Activated B cell treated with CpG ODN at 0.5 μM for 24 hours (primary cell): ENCODE results near the gene AP1AR. TPM values are rescaled to one million over a fixed set of nuclear protein-coding genes. Genes with fewer than 3 reads are reported as not detected.

Experiments used
- ATAC-seq: fragments of 200-7000 bp; cut with Tn5 transposase; one replicate; pipeline ENCODE4 v1.10.0; 2021; ENCODE audit warnings: low read depth, mild to moderate bottlenecking, moderate library complexity
- CTCF ChIA-PET: fragments of 350-600 bp; sonication (Branson Sonifier 250); formaldehyde crosslinking; loops from one replicate; lab custom pipeline; 2021; ENCODE audit warnings: antibody characterized with exemption; lab: Charles Lee
- POLR2A ChIA-PET: fragments of 350-600 bp; sonication (Branson Sonifier 250); formaldehyde crosslinking; loops from one replicate; lab custom pipeline; 2021; ENCODE audit warnings: antibody characterized with exemption; lab: Charles Lee
- DNase-seq: peaks from one replicate; pipeline ENCODE4 v3.0.0; 2022
- H3K27ac Mint-ChIP-seq: one replicate; pipeline ENCODE4 v1.8.0; 2020; ENCODE audit warnings: mixed read lengths
- H3K27me3 Mint-ChIP-seq: one replicate; pipeline ENCODE4 v1.8.0; 2021; ENCODE audit warnings: mixed read lengths
- H3K36me3 Mint-ChIP-seq: one replicate; pipeline ENCODE4 v1.8.0; 2021; ENCODE audit warnings: low read depth, mixed read lengths
- H3K4me1 Mint-ChIP-seq: one replicate; pipeline ENCODE4 v1.8.0; 2021; ENCODE audit warnings: mixed read lengths
- H3K4me3 Mint-ChIP-seq: one replicate; pipeline ENCODE4 v1.8.0; 2020; ENCODE audit warnings: mild to moderate bottlenecking, mixed read lengths
- H3K9me3 Mint-ChIP-seq: one replicate; pipeline ENCODE4 v1.8.0; 2020; ENCODE audit warnings: mixed read lengths
- CTCF ChIP-seq: fragments of 200-600 bp; IDR thresholded peaks from one replicate; pipeline ENCODE4 v1.8.0; 2022; ENCODE audit warnings: antibody characterized with exemption, mild to moderate bottlenecking
- intact Hi-C: fragments of 100-400 bp; cut with micrococcal nuclease; formaldehyde crosslinking; loops from one replicate; pipeline ENCODE4 v1.15.1; 2024
- total RNA-seq: library from RNA; stranded (reverse); gene quantifications from 2 replicates; pipeline ENCODE4 v1.2.3, GENCODE V29; 2022

AP1AR gene
- total RNA-seq, 1 donor from 2014 or later, result 24.3 TPM

DNA sequence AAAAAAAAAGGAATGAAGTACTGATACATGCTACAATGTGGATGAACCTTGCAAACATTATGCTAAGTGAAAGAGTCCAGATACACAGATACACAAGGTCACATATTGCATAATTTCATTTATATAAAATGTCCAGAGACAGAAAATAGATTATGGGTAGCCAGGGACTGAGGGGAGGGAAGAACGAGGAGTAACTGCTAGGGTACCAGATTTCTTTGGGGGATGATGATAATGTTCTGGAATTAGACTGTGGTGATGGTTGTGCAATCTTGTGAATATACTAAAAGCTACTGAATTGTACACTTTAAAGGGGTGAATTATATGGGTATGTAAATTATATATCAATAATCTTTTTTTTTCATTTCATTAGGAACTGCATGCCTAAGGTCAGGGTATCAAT, 20.8 kb upstream of the AP1AR start:
- ChIA-PET CTCF (interaction anchor here (0.8 to 1.9 kb wide), 2 partner anchors 23 to 313 kb away, joined by 3 to 5 read pairs; no protein-coding TSS in a partner anchor), POLR2A (no interaction called here)
- no peaks in the 10 kb centered on the region for H3K9me3 Mint-ChIP-seq
- no peak for TF ChIP-seq CTCF
- H3K27me3 Mint-ChIP-seq, result no peaks in the 10 kb centered on the region
- intact Hi-C loops, result no loop called here
- H3K4me1 Mint-ChIP-seq, result no peaks in the 10 kb centered on the region
- H3K36me3 Mint-ChIP-seq, result no peaks in the 10 kb centered on the region
- DNase-seq (no peak), ATAC-seq (no peak)
- H3K4me3 Mint-ChIP-seq, result no peak overlapping the region
- no peak overlapping the region for H3K27ac Mint-ChIP-seq

DNA sequence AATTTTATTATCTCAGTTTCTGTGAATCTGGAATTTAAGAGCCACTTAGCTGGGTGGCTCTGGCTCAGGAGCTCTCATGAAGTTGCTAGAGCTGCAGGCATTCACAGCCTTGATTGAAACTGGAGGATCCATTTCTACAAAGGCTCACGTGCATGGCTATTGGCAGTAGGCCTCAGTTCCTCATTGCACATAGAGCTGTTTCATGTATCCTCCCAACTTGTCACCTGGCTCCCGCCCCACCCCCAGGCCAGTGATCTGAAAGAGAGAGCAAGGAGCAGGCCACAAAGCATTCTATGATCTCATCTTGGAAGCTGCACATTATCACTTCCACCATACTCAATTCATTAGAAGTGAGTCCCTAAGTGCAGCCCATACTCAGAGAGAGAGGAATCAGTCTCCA, 18.5 kb upstream of the AP1AR start:
- H3K4me3 Mint-ChIP-seq, result no peak overlapping the region
- no peaks in the 10 kb centered on the region for H3K27me3 Mint-ChIP-seq
- ChIA-PET POLR2A (interaction anchor here (0.5 kb wide), 1 partner anchor 23 kb away, joined by 6 read pairs; no protein-coding TSS in a partner anchor), CTCF (interaction anchor here (0.9 to 2.0 kb wide), 3 partner anchors 21 to 311 kb away, joined by 3 to 7 read pairs (median 5); no protein-coding TSS in a partner anchor)
- no peak for TF ChIP-seq CTCF
- no peak overlapping the region for H3K27ac Mint-ChIP-seq
- no peaks in the 10 kb centered on the region for H3K36me3 Mint-ChIP-seq
- H3K9me3 Mint-ChIP-seq, result no peaks in the 10 kb centered on the region
- DNase-seq (no peak), ATAC-seq (no peak)
- H3K4me1 Mint-ChIP-seq, result no peaks in the 10 kb centered on the region
- intact Hi-C loops, result no loop called here

- Mint-ChIP-seq H3K36me3 (no peaks in the 10 kb centered on the region), H3K4me1 (no peaks in the 10 kb centered on the region), H3K9me3 (no peaks in the 10 kb centered on the region), H3K4me3 (no peak overlapping the region), H3K27ac (no peak overlapping the region), H3K27me3 (no peaks in the 10 kb centered on the region)
- ChIA-PET POLR2A (no interaction called here), CTCF (interaction anchor here (1.1 to 4.4 kb wide), 6 partner anchors 19 to 391 kb away, joined by 5 to 33 read pairs (median 10); partner anchors contain the start of gene AP1AR)
- TF ChIP-seq CTCF, result no peak
- no peak for ATAC-seq
- intact Hi-C loops, result loop anchor here (1.0 to 2.0 kb wide), 5 partner anchors 21 to 390 kb away; no protein-coding TSS in a partner anchor
- DNase-seq, result no peak
These were observed 17.7 kb upstream of the AP1AR start for GRCh38 chr4:112213856-112214255.

DNA sequence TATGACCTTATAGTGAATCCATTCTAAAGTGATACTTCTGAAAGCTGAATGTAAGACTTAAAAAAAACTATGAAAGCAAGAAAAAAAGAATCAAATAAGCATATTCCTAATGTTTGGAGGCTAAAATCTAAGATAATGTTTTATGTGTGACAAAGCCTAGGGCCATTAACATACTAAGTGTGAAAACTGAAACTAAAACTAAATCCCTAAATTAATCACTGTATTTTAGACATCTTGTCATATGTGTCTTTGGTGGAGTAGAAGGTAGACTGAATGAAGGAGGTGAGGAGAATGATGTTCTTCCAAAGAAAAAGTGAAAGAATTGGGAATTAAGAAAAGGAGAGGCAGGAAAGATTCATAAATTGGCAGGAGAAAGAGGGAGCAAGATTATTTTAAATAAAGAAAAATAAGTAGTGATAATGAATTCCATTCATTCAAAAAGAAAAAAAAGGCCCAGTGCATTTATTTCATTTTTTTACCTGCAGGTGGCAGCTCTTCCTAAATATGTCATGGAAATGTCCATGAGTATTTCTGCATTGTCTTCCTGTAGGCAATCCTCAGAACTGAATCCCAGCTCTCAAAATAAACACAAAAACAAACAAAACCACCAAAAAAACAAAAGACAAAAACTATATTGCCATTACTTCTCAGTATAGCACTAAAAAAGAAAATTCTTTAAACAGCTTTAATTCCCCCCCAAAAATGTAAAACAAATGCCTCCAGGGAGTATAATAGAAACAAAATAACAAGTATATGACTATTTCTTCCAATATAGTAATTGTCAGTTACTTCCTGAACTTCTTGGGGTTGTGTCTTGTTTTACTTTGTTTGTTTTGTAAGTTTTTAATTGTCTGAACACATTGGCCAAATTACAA, 17.0 kb upstream of the AP1AR start:
- intact Hi-C loops, result loop anchor here (1.0 to 5.0 kb wide), 6 partner anchors 21 to 390 kb away; partner anchors contain the start of gene FAM241A
- DNase-seq (no peak), ATAC-seq (no peak)
- Mint-ChIP-seq H3K36me3 (no peaks in the 10 kb centered on the region), H3K9me3 (no peaks in the 10 kb centered on the region), H3K27ac (no peak overlapping the region), H3K4me3 (no peak overlapping the region), H3K4me1 (no peaks in the 10 kb centered on the region), H3K27me3 (no peaks in the 10 kb centered on the region)
- POLR2A ChIA-PET, result interaction anchor here (1.0 kb wide), 1 partner anchor 310 kb away, joined by 3 read pairs; no protein-coding TSS in a partner anchor
- TF ChIP-seq CTCF, result peak; percentile 17
- CTCF ChIA-PET, result interaction anchor here (0.8 to 4.4 kb wide), 8 partner anchors 18 to 390 kb away, joined by 3 to 33 read pairs (median 8); partner anchors contain the start of genes AP1AR and TIFA
